Measurements from ENCODE around the gene ACKR4.

GRCh38 chr3:132635052-132635451 lies 38.0 kb downstream of the ACKR4 start:
- TF ChIP-seq POLR2A (IDR thresholded peaks at IDR 0.05; ENCODE audit: low read length), result no peak
- TF ChIP-seq GATA1 (IDR thresholded peaks at IDR 0.05; ENCODE audit: low read depth, low read length), result no peak
